GM19324 (cell line): Measurements from ENCODE around the gene NTMT1.
"Not testable (repeated sequence)": the region's sequence is repeated elsewhere in the genome, so short reads cannot be mapped to it uniquely, and the experiment has no call there.

Source experiments
- ATAC-seq: cut with Tn5 transposase; IDR thresholded peaks from one replicate; pipeline ENCODE4 v1.9.1; 2021; ENCODE audit warnings: mild to moderate bottlenecking, moderate library complexity; ENCODE audit not compliant: unreplicated experiment, low FRiP score

Gene NTMT1, protein sequence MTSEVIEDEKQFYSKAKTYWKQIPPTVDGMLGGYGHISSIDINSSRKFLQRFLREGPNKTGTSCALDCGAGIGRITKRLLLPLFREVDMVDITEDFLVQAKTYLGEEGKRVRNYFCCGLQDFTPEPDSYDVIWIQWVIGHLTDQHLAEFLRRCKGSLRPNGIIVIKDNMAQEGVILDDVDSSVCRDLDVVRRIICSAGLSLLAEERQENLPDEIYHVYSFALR

DNA sequence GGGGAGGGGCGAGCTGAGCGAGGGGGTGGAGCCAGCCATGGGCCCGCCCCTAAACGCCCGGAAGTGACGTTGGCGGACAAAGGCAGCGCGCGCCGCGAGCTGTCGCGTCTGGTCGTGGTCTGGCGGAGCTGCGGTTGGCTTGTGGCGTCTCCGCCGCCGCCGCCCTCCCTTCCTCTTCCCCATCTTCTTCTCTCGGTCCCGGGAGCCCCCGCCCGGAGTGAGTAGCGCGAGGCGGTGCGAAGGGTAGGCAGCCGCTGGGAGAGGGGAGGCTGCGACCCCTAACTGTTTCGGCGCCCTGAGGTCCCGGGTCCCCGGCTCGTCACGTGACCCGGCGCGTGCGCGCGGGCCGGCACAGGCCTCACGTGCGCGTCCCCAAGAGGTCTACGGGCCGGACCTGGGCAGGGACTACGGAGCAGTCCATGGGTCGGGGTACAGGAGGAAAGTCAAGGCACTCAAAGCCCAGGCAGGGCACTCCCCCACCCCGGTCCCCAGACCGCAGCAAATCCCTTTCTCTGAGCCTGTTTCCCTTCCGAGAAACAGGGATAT lies at the start of gene NTMT1:
Gene NTMT1 (plus strand): TSS at position 85 of the 546 bp plus-strand sequence. CDS start 6,541 bp downstream, outside the sequence.
- ATAC-seq, result peak; percentile 77

DNA sequence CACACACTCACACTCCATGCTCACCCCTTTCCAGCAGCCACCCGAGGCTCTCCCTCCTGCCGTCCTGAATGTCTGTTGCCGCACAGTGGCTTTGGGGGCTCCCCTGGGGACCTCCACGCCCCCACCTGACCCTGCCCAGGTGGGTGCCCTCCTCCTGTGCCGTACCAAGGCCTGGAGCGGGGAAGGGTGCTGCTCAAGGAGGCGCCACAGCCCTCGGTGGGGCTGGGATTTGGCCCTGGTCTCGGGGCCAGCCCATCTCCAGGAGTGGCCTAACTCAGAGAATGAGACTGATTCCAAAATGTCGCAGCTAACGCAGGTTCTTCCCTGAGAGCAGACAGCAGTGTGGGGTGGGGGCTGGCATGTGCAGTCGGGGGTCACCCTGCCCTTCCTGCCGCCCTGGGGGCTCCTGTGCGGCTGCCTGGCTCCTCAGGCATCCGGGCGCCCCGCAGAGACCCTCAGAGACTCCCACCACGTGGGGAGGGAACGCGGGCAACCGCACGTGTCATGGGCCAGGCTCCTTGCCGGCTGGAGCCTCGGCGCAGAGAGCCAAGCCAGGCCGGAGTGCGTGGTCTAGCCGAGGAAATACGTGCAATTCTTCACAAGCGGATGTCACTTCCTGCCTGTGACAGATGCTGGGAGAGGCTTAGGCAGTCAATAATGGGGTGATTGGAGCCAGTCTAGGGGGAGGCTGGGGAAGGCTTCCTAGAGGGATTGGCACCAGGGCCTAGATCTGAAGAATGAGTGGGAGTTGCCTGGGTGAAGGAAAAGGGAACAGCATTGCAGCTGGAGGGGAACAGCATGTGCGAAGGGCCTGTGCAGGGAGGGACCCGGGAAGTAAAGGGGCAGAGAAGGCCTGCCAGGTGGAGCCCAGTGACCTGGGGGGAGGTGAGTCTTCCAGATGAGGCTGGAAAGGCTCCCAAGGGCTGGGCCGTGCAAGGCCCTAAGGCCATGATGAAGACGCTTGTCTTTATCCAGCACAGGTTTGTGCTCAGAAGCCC lies 49.1 kb upstream of the NTMT1 start:
- ATAC-seq, result no peak

DNA sequence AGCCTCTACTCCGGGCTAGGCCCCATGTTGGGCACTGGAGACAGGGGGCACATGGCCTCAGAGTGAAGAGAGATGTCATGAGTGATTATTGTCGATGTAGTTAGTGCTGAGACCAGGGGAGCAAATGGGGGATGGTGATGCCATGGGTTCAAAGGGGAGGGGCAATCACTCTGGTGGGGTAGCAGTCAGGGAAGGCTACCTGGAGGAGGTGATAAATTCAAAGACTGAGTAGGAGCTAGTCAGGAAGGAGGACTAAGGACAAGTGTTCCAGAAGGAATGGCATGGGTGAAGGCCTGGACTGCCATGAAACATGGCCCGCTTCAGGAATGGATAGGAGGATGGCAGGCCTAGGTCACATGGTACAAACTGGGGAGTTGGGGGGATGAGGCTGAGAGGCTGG lies 46.7 kb upstream of the NTMT1 start:
- no peak for ATAC-seq

DNA sequence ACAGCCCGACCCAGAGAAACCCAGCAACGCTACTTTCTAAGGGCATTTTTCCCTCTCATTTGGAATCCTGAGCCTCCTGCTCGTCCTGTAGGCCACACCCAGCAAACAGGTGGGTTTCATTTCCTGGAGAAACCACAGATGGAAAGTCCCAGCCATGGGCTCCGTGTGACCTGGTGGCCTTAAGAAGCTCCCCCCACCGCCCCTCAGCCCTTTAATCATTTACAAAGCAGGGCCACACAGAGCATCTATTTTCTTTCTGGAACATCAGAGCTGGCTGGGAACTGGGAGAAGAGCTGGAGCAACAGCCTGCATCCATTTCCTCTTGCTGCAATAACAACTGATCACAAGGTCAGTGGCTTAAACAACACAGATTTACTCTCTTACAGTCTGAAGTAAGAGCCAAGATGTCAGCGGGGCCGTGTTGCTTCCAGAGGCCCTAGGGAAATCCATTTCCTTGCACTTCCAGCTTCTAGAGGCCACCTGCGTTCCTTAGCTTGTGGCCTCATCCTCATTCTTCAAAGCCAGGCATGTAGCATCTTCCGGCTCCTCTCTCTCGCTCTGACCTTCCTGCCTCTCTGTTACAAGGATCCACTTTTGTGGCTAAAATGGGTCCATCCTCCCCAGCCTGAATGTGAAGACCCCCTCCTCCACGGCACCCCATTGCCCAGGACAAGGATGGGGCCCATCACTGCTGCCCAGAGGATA lies 45.6 kb upstream of the NTMT1 start:
- ATAC-seq, result no peak

DNA sequence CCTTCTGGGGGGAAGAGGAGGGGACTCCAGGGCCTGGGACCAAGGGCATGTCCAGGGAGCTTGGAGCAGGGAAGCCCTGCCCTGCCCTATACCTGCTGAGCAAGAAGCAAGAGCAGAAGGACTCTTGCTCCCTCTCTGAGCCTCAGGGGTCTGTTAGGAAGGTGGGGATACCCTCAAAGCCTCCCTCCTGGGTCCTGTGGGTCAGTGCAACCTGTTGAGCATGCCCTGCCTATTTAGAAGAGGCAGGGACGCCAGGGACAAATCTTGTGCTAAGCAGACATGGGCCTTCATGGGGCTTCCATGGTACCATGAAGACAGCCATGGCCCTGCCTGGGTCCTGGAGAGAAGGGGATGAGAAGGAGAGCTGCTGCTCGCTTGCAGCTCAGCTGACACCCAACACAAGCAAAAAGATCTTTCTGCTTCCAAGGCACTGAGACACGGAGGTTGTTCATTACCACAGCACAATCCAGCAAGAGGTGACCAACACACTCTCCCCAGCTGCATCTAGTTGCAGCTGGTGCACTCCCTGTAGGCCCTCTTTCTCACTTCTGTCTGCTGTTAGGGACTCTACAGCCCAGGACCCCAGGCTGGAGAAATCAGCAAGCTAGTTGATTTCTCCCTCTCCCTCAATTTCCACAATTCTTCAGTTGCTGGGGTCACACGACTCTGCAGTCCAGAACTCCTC lies 44.3 kb upstream of the NTMT1 start:
- no peak for ATAC-seq

DNA sequence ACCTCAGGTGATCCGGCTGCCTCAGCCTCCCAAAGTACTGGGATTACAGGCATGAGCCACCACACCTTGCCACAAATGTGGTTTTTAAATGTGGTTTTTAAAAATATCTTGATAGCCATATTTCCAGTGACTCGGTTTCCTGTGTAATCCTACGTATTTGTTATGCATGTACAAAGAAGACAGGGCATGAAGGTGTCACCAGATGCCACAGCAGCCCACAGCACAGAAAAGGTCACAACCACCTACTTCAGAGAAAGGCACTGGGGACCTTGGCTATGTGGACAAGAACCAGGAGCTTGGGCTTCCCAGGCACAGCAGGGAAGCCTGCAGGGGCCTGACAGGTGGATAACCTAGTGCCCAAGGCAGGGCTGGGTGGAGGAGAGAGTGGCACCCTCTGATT lies 43.1 kb upstream of the NTMT1 start:
- ATAC-seq, result no peak

DNA sequence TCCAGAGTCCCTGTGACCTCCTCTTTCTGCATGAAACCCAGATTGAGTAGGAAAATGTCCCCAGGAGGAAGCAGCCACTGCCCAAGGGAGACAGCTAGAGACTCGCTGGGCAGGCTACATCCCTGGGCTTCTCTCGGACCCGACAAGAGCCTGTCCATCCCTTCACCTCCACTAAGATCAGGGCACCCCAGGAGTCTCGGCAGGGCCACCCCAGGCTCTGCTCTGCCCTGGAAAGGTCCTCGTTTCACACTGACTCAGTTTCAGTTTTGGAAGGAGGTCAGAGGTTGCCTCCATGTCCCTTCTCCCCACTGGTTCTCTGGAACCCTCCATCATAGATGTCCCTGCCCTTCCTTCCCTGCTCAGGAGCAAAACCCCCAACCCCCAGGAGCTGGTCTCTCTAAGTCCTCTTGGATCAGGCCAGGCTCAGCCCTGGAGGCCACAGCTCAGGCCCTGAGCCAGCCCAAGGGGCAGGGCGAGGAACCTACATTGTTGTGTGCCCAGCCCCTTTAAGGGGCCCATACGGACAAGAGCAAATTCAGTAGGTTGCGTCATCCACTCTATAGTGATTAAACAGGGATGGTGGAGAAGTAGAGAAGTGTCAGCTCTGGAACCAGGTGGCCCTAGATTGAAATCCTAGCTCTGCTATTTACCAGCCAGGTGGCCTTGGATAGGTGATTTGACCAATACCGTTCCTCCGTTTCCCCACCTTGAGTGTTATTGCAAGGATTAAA lies 42.5 kb upstream of the NTMT1 start:
- no peak for ATAC-seq

DNA sequence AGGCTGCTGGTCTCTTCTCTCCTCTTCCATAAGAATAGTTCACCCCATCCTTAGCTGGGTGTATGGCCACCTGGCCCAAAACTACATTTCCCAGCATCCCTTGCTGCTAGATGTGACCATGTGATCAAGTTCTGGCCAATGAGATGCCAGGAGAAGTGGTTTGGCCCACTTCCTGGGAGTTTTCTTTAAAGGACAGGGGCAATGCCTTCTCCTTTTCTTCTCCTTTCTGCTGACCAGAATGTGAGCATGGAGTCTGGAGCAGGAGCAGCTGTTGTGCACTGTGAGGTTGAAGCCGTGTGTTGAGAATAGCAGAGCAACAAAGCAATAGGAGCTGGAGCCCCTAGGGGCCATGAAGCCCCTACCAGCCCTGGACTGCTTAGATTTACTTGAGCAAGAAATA lies 41.8 kb upstream of the NTMT1 start:
- ATAC-seq, result no peak

DNA sequence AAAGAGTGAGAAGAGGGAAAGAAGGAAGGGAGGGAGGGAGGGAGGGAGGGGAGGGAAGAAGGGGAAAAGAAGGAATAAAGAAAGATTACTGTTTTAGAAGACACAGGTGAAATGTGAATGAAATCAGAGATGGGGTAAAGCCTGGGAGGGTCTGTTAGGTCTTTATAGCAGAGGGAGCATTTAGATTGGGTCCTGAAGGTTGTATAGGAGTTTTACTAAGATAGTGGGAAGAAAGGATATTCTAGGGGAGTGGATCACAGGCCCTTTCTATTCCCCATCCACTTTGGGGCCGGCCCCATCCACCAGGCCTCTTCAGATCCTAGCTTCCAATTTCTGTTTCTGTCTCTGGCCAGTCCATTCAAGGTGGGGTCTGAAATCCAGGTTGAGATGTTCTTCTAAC lies 40.6 kb upstream of the NTMT1 start:
- no peak for ATAC-seq

DNA sequence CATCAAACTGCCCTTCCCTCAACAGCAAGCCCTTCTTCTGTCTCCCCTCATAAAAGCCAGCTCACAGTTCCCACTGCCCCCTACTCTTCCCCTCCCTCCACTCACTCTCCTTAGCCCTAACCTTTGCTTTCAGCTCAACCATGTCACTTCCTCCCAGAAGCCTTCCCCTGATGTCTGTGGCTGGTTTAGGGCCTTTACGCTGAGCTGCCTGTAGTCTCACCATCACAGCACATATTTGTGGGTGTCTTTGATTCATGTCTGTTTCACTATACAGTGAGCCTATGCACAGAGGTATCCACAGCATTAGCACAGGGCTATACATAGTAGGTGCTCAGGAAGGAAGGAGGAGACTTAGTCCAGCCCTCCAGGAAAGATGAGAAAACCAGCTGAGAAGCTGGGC lies 39.7 kb upstream of the NTMT1 start:
- no peak for ATAC-seq

DNA sequence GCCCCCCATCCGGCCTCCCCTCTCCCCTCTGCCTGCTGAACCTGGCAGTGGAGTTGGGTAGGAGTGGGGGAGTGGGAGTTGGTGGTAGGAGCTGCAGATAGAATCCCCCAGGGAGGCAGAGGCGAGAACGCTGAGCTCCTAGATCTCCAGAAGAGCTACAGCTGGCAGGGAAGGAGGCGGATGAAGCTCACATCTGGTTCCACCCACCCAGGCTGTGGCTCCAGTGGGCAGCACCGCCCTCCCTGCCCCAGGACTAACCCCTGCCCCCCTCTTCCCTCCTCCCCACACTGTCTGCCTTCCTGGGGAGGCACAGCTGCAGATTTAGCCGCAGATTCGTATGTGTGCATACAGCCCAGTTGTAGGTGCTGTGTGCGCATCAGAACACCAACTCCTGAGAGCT lies 39.3 kb upstream of the NTMT1 start:
- ATAC-seq, result no peak

DNA sequence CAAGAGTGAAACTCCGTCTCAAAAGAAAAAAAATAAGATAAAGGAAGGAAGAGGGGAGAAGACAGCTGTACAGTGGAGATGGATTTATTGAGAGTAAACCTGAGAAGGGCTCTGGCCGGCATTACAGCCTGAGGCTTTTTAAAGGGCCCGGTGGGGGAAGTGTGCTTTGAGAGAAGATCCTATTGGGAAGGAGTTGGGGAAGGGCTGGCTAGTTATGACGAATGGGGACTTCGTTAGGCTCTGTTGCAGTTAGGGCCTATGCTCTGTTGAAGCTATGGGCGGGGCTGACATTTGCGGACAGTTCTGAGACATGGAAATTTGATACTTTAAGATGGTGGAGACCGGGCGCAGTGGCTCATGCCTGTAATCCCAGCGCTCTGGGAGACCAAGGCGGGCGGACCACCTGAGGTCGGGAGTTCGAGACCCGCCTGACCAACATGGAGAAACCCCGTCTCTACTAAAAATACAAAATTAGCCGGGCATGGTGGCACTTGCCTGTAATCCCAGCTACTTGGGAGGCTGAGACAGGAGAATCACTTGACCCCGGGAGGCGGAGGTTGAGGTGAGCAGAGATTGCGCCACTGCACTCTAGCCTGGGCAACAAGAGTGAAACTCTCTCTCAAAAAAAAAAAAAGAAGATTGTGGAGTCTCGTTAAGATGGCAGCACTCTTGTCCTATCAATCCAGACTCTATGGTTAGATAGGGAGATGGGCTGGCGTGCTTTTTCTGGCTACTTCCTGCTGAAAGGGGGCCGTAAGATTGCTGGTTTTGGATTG lies 38.3 kb upstream of the NTMT1 start:
- ATAC-seq, result no peak

DNA sequence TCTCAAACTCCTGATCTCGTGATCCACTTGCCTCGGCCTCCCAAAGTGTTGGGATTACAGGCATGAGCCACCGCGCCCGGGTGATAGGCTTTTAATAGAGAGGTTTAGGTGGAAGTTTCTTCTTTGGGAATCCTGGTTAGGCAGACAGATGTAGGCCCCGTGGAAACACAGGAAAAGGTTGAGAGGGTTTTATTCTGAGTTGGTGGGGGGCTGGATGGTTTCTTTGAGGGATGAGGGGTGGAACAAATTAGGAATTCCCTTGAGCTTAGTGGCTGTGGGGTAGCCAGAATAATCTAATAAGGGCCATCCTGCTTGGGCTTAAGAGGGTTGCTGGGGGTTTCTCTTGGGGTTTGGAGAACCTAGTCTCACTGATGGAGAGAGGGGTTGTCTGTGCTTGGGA lies 35.5 kb upstream of the NTMT1 start:
- no peak for ATAC-seq

DNA sequence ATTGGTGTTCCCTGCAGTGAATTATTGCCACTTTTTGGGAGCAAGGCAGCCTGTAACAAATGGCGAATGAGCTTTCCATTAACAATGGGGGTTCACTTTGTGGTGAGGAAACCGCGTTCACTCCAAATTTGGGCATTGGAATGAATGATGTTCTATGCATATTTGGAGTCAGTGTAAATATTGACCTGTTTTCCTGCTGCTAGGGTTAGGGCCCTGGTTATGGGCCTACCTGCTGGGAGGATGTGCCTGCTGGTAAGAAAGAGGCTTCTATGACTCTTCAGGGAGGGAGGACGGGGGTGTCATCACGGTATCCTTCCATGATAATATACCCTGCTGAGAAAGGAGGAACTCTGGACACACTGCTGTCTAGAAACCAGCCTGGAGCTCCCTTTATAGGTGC lies 34.0 kb upstream of the NTMT1 start:
- no peak for ATAC-seq

DNA sequence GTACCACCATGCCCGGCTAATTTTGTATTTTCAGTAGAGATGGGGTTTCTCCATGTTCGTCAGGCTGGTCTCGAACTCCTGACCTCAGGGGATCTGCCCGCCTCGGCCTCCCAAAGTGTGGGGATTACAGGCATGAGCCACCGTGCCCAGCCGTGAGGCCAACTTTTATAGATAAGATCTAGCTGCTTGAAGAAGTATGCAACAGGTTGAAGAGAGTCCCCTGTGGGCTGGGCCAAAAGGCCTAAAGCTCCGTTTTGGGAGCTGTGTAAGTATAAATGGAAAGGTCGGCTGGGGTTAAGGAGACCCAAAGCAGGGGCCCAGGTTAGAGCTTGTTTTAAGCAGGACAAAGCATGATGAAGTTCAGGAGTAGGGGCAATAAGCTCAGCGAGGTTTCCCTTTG lies 33.2 kb upstream of the NTMT1 start:
- ATAC-seq, result not testable (repeated sequence)

DNA sequence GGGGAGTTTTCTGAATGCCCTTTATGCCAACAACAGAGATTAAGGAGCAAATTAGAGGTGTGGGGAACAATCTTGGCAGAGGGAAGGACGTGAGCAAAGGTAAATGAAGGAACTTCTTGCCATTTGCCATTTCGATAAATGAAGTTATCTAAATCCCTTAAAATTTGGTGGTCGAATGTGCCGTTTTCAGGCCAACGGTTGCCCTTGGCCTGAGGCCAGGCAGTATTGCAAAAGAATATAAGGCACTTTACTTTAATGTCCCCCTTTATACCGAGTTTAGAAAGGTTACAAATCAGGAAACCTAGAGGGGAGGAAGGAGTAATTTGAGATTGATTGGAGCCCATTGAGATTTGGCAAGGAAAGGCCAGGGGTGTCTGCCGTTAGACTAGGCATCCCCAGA lies 31.3 kb upstream of the NTMT1 start:
- no peak for ATAC-seq

DNA sequence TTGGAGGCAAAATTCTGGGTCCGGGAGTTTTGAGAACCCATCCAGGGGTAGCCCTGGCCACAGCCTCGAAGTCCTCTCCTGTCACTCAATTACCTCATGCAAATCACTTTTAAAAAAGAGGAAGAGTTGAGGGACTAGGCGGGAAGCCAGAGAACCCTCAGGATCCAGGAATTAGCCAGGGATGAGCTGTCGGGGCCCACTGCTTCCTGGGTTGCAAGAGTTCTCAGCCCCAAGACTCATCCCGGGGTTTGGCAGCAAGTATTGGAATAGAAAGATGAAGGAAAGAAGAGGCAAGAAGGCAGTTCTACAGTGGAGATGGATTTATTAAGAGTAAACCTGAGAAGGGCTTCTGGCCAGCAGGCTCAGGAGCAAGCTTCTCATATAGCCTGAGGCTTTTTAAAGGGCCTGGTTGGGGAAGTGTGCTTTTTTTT lies 30.6 kb upstream of the NTMT1 start:
- ATAC-seq, result no peak

DNA sequence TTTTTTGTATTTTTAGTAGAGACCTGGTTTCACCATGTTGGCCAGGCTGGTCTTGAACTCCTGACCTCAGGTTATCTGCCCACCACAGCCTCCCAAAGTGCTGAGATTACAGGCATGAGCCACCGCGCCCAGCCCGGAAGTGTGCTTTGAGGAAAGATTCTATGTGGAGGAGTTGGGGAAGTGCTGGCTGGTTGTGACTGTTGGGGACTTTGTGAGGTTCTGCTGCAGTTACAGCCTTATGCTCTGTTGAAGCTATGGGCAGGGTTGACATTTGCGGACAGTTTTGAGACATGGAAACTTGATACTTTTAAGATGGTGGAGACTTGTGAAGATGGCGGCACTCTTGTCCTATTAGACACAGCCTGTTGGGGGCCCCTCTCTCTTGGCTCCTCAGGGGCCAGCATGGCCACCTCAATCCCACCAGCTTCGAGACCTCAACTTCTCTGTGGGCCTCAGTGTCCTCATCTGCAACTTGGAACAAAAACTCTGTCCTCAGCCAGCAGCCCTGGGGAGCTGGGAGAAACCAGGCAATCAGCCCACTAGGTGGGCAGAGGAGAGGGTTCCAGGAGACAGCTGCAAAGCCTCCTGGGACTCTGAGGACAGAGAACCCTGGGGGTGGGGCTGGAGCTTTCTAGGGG lies 29.9 kb upstream of the NTMT1 start:
- no peak for ATAC-seq
